ENCODE data around the gene TCTA.
"Not testable (repeated sequence)": the region's sequence is repeated elsewhere in the genome, so short reads cannot be mapped to it uniquely, and the experiment has no call there.

Gene TCTA

DNA sequence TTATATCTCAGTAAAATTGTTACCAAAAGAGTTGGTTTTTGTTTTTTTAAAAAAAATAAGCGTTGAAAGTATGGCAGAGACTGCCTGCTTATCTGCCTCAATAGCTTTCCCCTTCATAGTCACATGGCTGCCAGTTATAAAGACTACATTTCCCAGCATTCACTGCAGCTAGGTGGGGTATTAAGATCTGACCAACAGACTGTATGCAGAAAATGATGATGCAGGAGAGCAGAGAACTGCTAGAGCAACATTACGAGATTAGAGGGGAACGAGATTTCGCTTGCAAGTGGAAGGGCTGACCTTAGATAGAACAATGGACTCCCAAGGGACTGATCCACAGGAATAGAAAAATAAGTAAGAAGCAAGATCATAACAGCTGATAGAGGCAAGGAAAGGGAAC lies 14.8 kb upstream of the TCTA start:
- peak; percentile 71 for DNase-seq (ENCODE audit: low read depth)
- TF ChIP-seq, protein P1, sequence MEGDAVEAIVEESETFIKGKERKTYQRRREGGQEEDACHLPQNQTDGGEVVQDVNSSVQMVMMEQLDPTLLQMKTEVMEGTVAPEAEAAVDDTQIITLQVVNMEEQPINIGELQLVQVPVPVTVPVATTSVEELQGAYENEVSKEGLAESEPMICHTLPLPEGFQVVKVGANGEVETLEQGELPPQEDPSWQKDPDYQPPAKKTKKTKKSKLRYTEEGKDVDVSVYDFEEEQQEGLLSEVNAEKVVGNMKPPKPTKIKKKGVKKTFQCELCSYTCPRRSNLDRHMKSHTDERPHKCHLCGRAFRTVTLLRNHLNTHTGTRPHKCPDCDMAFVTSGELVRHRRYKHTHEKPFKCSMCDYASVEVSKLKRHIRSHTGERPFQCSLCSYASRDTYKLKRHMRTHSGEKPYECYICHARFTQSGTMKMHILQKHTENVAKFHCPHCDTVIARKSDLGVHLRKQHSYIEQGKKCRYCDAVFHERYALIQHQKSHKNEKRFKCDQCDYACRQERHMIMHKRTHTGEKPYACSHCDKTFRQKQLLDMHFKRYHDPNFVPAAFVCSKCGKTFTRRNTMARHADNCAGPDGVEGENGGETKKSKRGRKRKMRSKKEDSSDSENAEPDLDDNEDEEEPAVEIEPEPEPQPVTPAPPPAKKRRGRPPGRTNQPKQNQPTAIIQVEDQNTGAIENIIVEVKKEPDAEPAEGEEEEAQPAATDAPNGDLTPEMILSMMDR (conservative IDR thresholded peaks at IDR 0.05; ENCODE audit: low read depth, low read length): no peak
- no peak overlapping the region for H3K4me3 ChIP-seq (ENCODE audit: low read depth, low read length)

DNA sequence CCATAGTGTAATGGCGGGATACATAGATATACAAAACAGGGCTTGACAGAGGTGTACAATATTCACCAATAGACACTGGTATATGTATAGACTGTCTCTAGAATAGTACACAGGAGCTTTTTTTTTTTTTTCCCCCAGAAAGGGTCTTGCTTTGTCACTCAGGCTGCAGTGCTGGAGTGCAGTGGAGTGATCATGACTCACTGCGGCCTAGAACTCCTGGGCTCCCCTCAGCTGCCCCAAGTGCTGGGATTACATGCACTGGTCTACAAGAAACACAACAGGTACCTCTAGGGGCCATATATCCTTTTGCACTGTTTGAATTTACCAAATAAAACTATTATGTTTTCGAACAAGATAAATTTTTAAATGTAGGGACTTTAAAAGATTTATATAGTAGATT lies 12.8 kb upstream of the TCTA start:
- TF ChIP-seq, protein P1 (conservative IDR thresholded peaks at IDR 0.05; ENCODE audit: low read depth, low read length): no peak
- no peak overlapping the region for H3K4me3 ChIP-seq (ENCODE audit: low read depth, low read length)
- peak; percentile 34 for DNase-seq (ENCODE audit: low read depth)

DNA sequence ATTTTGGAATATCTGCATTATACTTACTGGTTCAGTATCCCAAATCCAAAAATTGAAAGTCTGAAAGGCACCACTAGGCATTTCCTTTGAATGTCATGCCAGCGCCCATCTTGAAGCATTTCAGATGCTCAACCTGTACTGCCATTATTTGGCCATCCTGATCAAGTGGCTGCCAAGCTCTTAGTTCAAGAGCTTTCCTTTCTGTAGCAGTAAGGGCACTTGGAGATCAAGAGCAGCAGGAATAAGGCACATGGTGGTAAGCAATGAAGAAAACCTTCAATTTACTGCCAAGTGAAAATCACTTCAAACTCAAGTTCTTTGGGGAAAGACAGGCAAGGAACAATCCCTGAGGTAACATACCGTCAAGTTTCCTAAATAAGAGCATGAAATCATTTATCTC lies 10.5 kb upstream of the TCTA start:
- no peak overlapping the region for H3K4me3 ChIP-seq (ENCODE audit: low read depth, low read length)
- no peak for DNase-seq (ENCODE audit: low read depth)
- TF ChIP-seq, protein P1 (conservative IDR thresholded peaks at IDR 0.05; ENCODE audit: low read depth, low read length): no peak

DNA sequence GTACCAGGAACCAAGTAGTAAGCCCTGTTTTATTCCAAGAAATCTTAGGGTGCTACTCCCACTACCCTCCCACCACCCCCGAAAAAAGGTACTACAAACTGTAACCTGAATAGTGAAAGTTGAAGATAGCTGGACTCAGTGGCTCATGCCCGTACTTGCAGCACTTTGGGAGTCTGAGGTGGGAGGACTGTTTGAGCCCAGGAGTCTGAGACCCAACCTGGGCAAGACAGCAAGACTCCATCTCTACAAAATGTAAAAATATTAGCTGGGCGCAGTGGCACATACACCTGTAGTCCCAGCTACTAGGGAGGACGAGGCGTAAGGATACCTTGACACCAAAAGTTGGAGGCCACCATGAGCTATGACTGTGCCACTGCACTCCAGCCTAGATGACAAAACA lies 8.3 kb upstream of the TCTA start:
- H3K4me3 ChIP-seq (ENCODE audit: low read depth, low read length): no peak overlapping the region
- no peak for DNase-seq (ENCODE audit: low read depth)
- TF ChIP-seq, protein P1 (conservative IDR thresholded peaks at IDR 0.05; ENCODE audit: low read depth, low read length): no peak

DNA sequence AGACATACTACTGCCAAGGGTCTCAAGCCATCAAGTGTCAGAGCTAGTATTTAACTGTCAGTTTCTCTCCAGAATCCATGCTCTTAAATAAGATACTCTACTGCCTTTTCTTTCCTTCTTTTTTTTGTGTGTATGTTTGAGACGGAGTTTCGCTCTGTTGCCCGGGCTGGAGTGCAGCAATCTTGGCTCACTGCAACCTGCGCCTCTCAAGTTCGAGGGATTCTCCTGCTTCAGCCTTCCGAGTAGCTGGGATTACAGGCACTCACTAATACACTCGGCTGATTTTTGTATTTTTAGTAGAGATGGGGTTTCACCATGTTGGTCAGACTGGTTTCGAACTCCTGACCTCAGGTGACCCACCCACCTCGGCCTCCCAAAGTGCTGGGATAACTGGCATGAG lies 6.7 kb upstream of the TCTA start:
- not testable (repeated sequence) for DNase-seq (ENCODE audit: low read depth); H3K4me3 ChIP-seq (ENCODE audit: low read depth, low read length)

DNA sequence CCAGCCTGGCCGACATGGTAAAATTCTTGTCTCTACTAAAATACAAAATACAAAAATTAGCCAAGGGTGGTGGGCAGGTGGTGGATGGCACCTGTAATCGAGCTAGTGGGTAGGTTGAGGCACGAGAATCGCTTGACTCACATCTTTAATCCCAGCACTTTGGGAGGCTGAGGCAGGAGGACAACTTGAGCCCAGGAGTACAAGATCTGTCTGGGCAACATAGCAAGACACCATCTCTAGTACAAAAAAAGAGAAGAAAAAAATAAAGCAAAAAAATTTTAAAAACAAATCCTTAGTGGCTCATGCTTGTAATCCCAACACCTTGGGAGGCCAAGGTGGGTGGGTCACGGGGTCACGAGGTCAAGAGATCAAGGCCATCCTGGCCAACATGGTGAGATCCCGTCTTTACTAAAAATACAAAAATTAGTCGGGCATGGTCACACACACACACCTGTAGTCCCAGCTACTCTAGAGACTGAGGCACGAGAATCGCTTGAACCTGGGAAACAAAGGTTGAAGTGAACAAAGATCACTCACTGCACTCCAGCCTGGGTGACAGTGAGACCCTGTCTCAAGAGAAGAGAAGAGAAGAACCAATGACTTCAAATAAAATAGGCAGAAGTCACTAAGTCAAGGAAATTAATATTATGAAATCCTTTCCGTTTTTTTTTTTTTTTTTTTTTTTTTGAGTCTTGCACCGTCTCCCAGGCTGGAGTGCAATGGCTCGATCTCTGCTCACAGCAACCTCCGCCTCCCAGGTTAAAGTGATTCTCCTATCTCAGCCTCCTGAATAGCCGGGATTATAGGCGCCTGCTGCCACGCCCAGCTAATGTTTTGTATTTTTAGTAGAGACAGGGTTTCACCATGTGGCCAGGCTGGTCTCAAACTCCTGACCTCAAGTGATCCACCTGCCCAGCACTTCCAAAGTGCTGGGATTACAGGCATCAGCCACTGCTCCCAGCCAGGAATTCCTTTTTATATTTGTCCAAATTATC lies 5.4 kb upstream of the TCTA start:
- DNase-seq (ENCODE audit: low read depth): no peak
- TF ChIP-seq, protein P1 (conservative IDR thresholded peaks at IDR 0.05; ENCODE audit: low read depth, low read length): no peak
- no peak overlapping the region for H3K4me3 ChIP-seq (ENCODE audit: low read depth, low read length)

DNA sequence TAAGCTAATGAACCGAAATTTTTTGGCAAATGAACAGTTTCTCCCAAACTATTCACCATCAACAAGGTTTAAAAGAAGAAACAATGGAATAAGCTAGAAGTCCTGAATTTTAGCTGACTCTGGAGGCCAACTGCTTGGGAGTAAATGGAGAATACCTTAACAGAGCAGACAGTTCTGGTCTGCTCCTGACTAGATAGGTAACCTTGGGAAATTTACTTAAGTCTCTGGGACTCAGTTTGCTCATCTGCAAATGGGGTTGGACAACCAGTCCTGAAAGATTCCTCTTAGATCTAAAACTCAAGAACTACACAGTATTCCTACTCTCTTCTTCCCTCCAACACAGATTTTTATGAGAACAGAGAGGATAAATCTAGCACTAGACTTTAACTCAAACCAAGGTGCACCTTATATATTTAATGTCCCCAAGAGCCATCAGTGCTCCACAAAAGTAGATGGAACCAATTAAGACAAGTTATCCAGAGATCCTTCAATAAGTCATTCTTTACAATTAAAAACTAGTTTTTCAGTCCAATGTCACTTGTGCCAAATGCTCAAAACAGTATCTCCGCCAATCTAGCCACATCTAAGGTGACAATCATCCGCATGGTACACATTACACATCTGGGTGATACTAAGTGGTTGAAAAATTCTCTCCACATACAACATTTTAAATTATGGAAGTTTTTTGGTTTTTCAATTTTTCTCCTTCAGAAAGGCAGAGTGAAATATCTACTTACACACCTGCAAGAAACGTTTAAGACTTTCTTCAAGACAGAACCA lies 2.0 kb upstream of the TCTA start:
- H3K4me3 ChIP-seq (ENCODE audit: low read depth, low read length): peak overlapping the region; percentile 96
- TF ChIP-seq, protein P1 (conservative IDR thresholded peaks at IDR 0.05; ENCODE audit: low read depth, low read length): no peak

More for the DNA sequence above, 2.0 kb upstream of the TCTA start:
- no peak for DNase-seq (ENCODE audit: low read depth)

Measured in choroid plexus epithelial cell (primary cell).